K562 (cell line): ENCODE results near the gene PHF21A. TPM values are rescaled to one million over a fixed set of nuclear protein-coding genes. Genes with fewer than 3 reads are reported as not detected.
"Not testable (repeated sequence)": the region's sequence is repeated elsewhere in the genome, so short reads cannot be mapped to it uniquely, and the experiment has no call there.

Source experiments
- ATAC-seq: fragments of 200-7000 bp; cut with Tn5 transposase; 3 replicates; pipeline ENCODE4 v1.9.1; 2020; ENCODE audit warnings: moderate library complexity
- BruUV-seq: library from RNA; stranded (reverse); fragments of 400-500 nt; replicated peaks from 2 replicates; lab custom pipeline; 2021; lab: Mats Ljungman, UMichigan
- CTCF ChIA-PET: fragments of 300-600 bp; formaldehyde crosslinking; extraction: SDS; loops from one replicate; lab custom pipeline; 2021; ENCODE audit warnings: low intra/inter-chr PET ratio; lab: Yijun Ruan, JAX
- POLR2A ChIA-PET: fragments of 300-600, 350-650 bp; sonication (Branson Sonifier 250); formaldehyde crosslinking; extraction: SDS; loops from one replicate; lab custom pipeline; 2021; ENCODE audit warnings: antibody characterized with exemption, inconsistent platforms; lab: Yijun Ruan, JAX
- DNase-seq, 4 experiments: peaks; one replicate each; pipeline versions ENCODE4 v3.0.0 to v3.0.0-alpha.2; 2011 to 2018; ENCODE audit warnings: low spot score in 3 of 4, mixed read lengths in 3 of 4; ENCODE audit errors: extremely low read depth in 1 of 4
- FAIRE-seq: peaks from 2 replicates; lab custom pipeline; 2011; peaks lifted over from hg19 to GRCh38; lab: Jason Lieb, UNC
- H2AFZ ChIP-seq: 2 replicates; pipeline ENCODE4 v1.6.0; 2011; ENCODE audit warnings: low read depth, low read length, control low read depth, inconsistent platforms
- H3K27ac ChIP-seq: fragments of 200-600 bp; 3 replicates; pipeline ENCODE4 v1.8.0; 2011; ENCODE audit warnings: low read depth, mild to moderate bottlenecking, control low read depth, inconsistent platforms, low read length, moderate library complexity, mixed read lengths; ENCODE audit errors: extremely low read depth
- H3K27me3 ChIP-seq, 2 experiments: fragments of 300-600 bp in 1 of 2; 2 replicates in 1 of 2; 3 replicates in 1 of 2; pipeline versions ENCODE4 v1.6.0 to v1.8.0; 2011; ENCODE audit warnings: inconsistent platforms in 2 of 2, low read length in 2 of 2, mild to moderate bottlenecking in 1 of 2, mixed read lengths in 1 of 2, moderate library complexity in 1 of 2; ENCODE audit not compliant: control insufficient read depth in 2 of 2, insufficient read depth in 2 of 2
- H3K36me3 ChIP-seq: fragments of 300-600 bp; 3 replicates; pipeline ENCODE4 v1.8.0; 2011; ENCODE audit warnings: mild to moderate bottlenecking, low read length, inconsistent platforms; ENCODE audit not compliant: control insufficient read depth, insufficient read depth
- H3K4me1 ChIP-seq, 2 experiments: fragments of 200-600 bp in 1 of 2; replicated peaks in 1 of 2; 2 replicates in 1 of 2; 3 replicates in 1 of 2; pipeline versions ENCODE4 v1.5.1 to v1.8.0; 2011; ENCODE audit warnings: inconsistent platforms in 2 of 2, low read length in 2 of 2, mild to moderate bottlenecking in 1 of 2, mixed read lengths in 1 of 2, moderate library complexity in 1 of 2; ENCODE audit not compliant: control insufficient read depth in 2 of 2, insufficient read depth in 2 of 2
- H3K4me2 ChIP-seq: 2 replicates; pipeline ENCODE4 v1.6.1; 2011; ENCODE audit warnings: low read length, control low read depth, inconsistent platforms, mixed read lengths; ENCODE audit not compliant: insufficient read depth
- H3K4me3 ChIP-seq: fragments of 200-600 bp; sonication (generic), shearing (Covaris generic); 2 replicates; pipeline ENCODE4 v1.5.1; 2016; ENCODE audit warnings: control low read depth, inconsistent platforms
- H3K79me2 ChIP-seq: fragments of 200-600 bp; 3 replicates; pipeline ENCODE4 v1.8.0; 2011; ENCODE audit warnings: low read length, inconsistent platforms; ENCODE audit not compliant: control insufficient read depth, insufficient read depth
- H3K9ac ChIP-seq, 2 experiments: 2 replicates each; pipeline versions ENCODE4 v1.6.0 to v1.6.1; 2011; ENCODE audit warnings: low read depth in 2 of 2, low read length in 2 of 2, control low read depth in 1 of 2, inconsistent platforms in 1 of 2, mild to moderate bottlenecking in 1 of 2, mixed read lengths in 1 of 2; ENCODE audit not compliant: insufficient read depth in 1 of 2
- H3K9me1 ChIP-seq: one replicate; pipeline ENCODE4 v1.6.0; 2011; ENCODE audit warnings: inconsistent platforms, mild to moderate bottlenecking, low read length, moderate library complexity; ENCODE audit not compliant: control insufficient read depth, insufficient read depth
- H3K9me3 ChIP-seq: replicated peaks from 2 replicates; pipeline ENCODE4 v1.5.1; 2011; ENCODE audit warnings: low read depth, low read length, inconsistent platforms; ENCODE audit not compliant: control insufficient read depth, insufficient read depth
- H4K20me1 ChIP-seq: replicated peaks from 2 replicates; pipeline ENCODE4 v1.6.1; 2011; ENCODE audit warnings: low read length, inconsistent platforms, mixed read lengths; ENCODE audit not compliant: control insufficient read depth, insufficient read depth
- ADNP ChIP-seq: fragments of 200-800 bp; sonication (Bioruptor generic); IDR thresholded peaks from 2 replicates; pipeline ENCODE4 v1.6.1; 2016; ENCODE audit warnings: missing genetic modification characterization, missing compliant biosample characterization
- BCOR ChIP-seq: fragments of 450-650 bp; IDR thresholded peaks from 2 replicates; pipeline ENCODE4 v1.6.1; 2016
- KDM1A ChIP-seq, 2 experiments: fragments of 450-650 bp; IDR thresholded peaks; 2 replicates each; pipeline ENCODE4 v1.6.1; 2016; ENCODE audit warnings: mild to moderate bottlenecking in 2 of 2
- MEIS2 ChIP-seq: fragments of 450-650 bp; IDR thresholded peaks from 2 replicates; pipeline ENCODE4 v1.6.1; 2014; ENCODE audit warnings: mild to moderate bottlenecking; ENCODE audit not compliant: partially characterized antibody
- RBM25 ChIP-seq: fragments of 200-400 bp; formaldehyde crosslinking; IDR thresholded peaks from 2 replicates; pipeline ENCODE4 v1.6.1; 2018; ENCODE audit warnings: low read length, low read depth, moderate library complexity; ENCODE audit not compliant: severe bottlenecking
- ZNF146 ChIP-seq: IDR thresholded peaks from one replicate; pipeline ENCODE4 v1.6.1; 2018; ENCODE audit warnings: missing compliant biosample characterization; ENCODE audit not compliant: unreplicated experiment
- WGBS: fragments of 100-300 bp; shearing (Covaris generic); methylation state at CpG from one replicate; pipeline ENCODE4 v1.1.6; 2016; ENCODE audit warnings: low coverage, mixed read lengths; ENCODE audit not compliant: insufficient coverage; ENCODE audit errors: missing lambda C conversion rate; 5-methylcytosine and 5-hydroxymethylcytosine counted together
- in situ Hi-C: fragments of 300-500 bp; cut with MboI; formaldehyde crosslinking; loops from 4 replicates; pipeline ENCODE4 v1.15.0; 2018; ENCODE audit warnings: inconsistent platforms, mixed read lengths
- intact Hi-C: fragments of 100-400 bp; cut with micrococcal nuclease; formaldehyde crosslinking; loops from 2 replicates; pipeline ENCODE4 v1.14.2; 2022
- polyA plus RNA-seq, 8 experiments: library from polyadenylated mRNA; depleted of rRNA in 4 of 8; stranded (reverse) in 5 of 8; unstranded in 3 of 8; fragments of >200 nt; fragmentation: Nextera tagmentation in 2 of 8; fragmentation: Illumina TruSeq in 1 of 8; extraction: Ambion mirVana in 2 of 8; extraction: Trizol in 1 of 8; gene quantifications; 2 replicates each; pipeline versions ENCODE4 v1.2.1 to v1.2.3, GENCODE V29; 2011 to 2014; ENCODE audit warnings: inconsistent platforms in 1 of 8, missing spikeins in 1 of 8
- total RNA-seq, 7 experiments: library from RNA; depleted of rRNA in 6 of 7; stranded (reverse); fragments of >200 nt in 6 of 7; fragmentation: Illumina TruSeq in 2 of 7; extraction: Trizol in 2 of 7; gene quantifications; 2 replicates each; pipeline versions ENCODE4 v1.2.1 to v1.2.3, GENCODE V29; 2011 to 2021; ENCODE audit warnings: low replicate concordance in 1 of 7

Gene PHF21A
- total and polyA plus RNA-seq, 9 of the 15 experiments (the other 6 are each of a cell fraction or from before 2014, with no cell fraction given), result 1.5 to 32.4 (median 10.7) TPM

DNA sequence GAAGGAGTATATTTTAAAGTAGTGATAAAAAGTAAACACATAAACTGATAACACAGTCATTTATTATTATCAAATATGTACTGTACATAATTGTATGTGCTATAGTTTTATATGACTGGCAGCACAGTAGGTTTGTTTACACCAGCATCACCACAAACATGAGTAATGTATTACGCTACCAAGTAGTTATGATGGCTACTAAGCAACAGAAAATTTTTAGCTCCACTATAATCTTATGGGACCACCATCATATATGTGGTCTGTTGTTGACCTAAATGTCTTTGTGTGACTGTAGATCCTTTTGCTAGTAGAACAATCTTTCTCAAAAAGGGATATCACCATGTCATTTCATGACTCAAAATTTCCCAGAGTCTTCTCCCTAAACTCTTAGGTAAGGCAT, 105.3 kb downstream of the PHF21A start:
- intact Hi-C loops (no loop called here), in situ Hi-C loops (no loop called here)
- Histone ChIP-seq H3K79me2 (0 out of 3 replicates have a peak, but pooled peaks cover 2% of the 10 kb centered on the region), H3K36me3 (no peaks in the 10 kb centered on the region), H3K4me3 (no peak overlapping the region), H3K4me2 (no peak overlapping the region), H3K27me3 (no peaks in the 10 kb centered on the region), H3K9me1 (no peaks in the 10 kb centered on the region), H3K4me1 (peaks cover 3 to 15% of the 10 kb centered on the region in 2 experiments; a peak in 3 of 5 replicates), H3K27ac (no peak overlapping the region), H4K20me1 (no peaks in the 10 kb centered on the region), H2AFZ (no peak overlapping the region), H3K9me3 (no peaks in the 10 kb centered on the region; the same call in 1 of the 2 replicates), H3K9ac (no peak overlapping the region)
- ATAC-seq (no peak), FAIRE-seq (no peak), DNase-seq (no peak)
- POLR2A ChIA-PET, result interaction anchor here (0.6 to 1.1 kb wide), 3 partner anchors 13 to 1161 kb away, joined by 3 read pairs; no protein-coding TSS in a partner anchor
- TF ChIP-seq MEIS2, result no peak
- TF ChIP-seq BCOR, result no peak
- WGBS, result 92% methylated on average over 1 of the region's 1 CpG
- CTCF ChIA-PET, result no interaction called here
- BruUV-seq, result no TSS peak

DNA sequence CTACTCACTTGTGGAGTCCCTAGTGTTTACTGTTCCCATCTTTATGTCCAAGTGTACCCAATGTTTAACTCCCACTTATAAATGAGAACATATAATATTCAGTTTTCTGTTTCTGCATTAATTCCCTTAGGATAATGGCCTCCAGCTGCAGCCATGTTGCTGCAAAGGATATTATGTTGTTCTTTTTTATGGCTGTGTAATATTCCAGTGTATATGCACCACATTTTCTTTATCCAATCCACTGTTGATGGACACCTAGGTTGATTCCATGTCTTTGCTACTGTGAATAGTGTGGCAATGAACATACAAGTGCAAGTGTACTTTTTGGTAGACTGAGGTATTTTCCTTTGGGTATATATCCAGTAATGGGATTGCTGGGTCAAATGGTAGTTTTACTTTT, 107.1 kb downstream of the PHF21A start:
- peaks cover 3 to 24% of the 10 kb centered on the region in 2 experiments; a peak in 3 of 5 replicates for H3K4me1 ChIP-seq
- H3K27me3 ChIP-seq, H3K9me3 ChIP-seq, DNase-seq, POLR2A ChIA-PET, H4K20me1 ChIP-seq, intact Hi-C loops, H3K9ac ChIP-seq, BruUV-seq, H3K79me2 ChIP-seq, ATAC-seq, H3K9me1 ChIP-seq, H3K27ac ChIP-seq, FAIRE-seq, H2AFZ ChIP-seq, in situ Hi-C loops, H3K4me3 ChIP-seq, H3K4me2 ChIP-seq, H3K36me3 ChIP-seq: not testable (repeated sequence)
- TF ChIP-seq KDM1A (IDR thresholded peaks at IDR 0.05), result 0 out of 4 replicates have a peak, but pooled peaks of 1 of the 2 experiments have one; percentile 19
- peak; percentile 23; the same call in 1 of the 2 replicates for TF ChIP-seq ADNP
- peak; percentile 91 for TF ChIP-seq ZNF146 (CRISPR knock-in tag)
- TF ChIP-seq BCOR, result peak; percentile 57
- TF ChIP-seq RBM25, result peak; percentile 73
- CTCF ChIA-PET, result interaction anchor here (0.7 kb wide), 1 partner anchor 231 kb away, joined by 3 read pairs; no protein-coding TSS in a partner anchor
